Spleen (tissue), 7 donors: ENCODE data around the gene ENPP4.

ENCODE experiments used
- POLR2A ChIP-seq, 3 donors: fragments of 450-650 bp; IDR thresholded peaks; one replicate each; pipeline ENCODE4 v1.5.1; 2017; ENCODE audit warnings: antibody characterized with exemption in 3 of 3, mild to moderate bottlenecking in 1 of 3
- POLR2AphosphoS5 ChIP-seq, 3 donors: sonication (generic); formaldehyde crosslinking; IDR thresholded peaks; one replicate each; pipeline ENCODE4 v1.5.1; 2017; ENCODE audit warnings: antibody characterized with exemption in 3 of 3
- TF ChIP-seq, protein P1 (sequence below), 11 experiments: fragments of 200-600 bp in 7 of 11; fragments of 450-650 bp in 4 of 11; sonication (generic) in 4 of 11; IDR thresholded peaks in 8 of 11; conservative IDR thresholded peaks in 3 of 11; 1 replicate in 7 of 11; 2 replicates in 4 of 11; pipeline versions ENCODE4 v1.4.0 to v1.8.0; 2016 to 2021; ENCODE audit warnings: antibody characterized with exemption in 11 of 11, inconsistent platforms in 4 of 11, mild to moderate bottlenecking in 1 of 11
- donor health status: DM: no; HTN: no; CAD: no; lungs with moderate emphysema.
- donor health status: DM: no; HTN: no; CAD: no.
- donor health status: DM: no; HTN: no; CAD: no.

- TF ChIP-seq, protein P1, sequence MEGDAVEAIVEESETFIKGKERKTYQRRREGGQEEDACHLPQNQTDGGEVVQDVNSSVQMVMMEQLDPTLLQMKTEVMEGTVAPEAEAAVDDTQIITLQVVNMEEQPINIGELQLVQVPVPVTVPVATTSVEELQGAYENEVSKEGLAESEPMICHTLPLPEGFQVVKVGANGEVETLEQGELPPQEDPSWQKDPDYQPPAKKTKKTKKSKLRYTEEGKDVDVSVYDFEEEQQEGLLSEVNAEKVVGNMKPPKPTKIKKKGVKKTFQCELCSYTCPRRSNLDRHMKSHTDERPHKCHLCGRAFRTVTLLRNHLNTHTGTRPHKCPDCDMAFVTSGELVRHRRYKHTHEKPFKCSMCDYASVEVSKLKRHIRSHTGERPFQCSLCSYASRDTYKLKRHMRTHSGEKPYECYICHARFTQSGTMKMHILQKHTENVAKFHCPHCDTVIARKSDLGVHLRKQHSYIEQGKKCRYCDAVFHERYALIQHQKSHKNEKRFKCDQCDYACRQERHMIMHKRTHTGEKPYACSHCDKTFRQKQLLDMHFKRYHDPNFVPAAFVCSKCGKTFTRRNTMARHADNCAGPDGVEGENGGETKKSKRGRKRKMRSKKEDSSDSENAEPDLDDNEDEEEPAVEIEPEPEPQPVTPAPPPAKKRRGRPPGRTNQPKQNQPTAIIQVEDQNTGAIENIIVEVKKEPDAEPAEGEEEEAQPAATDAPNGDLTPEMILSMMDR (IDR thresholded peaks at IDR 0.05 in 8 of 11, conservative IDR thresholded peaks at IDR 0.05 in 3 of 11): no peak
- TF ChIP-seq POLR2AphosphoS5 (IDR thresholded peaks at IDR 0.05): no peak
- TF ChIP-seq POLR2A (IDR thresholded peaks at IDR 0.05): no peak
Observed at GRCh38 chr6:46174904-46175303, 45.1 kb downstream of the ENPP4 start.
